ENCODE measurements around the gene ARHGEF37. TPM values are rescaled to one million over a fixed set of nuclear protein-coding genes. Genes with fewer than 3 reads are reported as not detected.
"Not testable (repeated sequence)": the region's sequence is repeated elsewhere in the genome, so short reads cannot be mapped to it uniquely, and the experiment has no call there.

ARHGEF37 gene
- total RNA-seq, 1 experiment from 2014 or later: 0.64 TPM

DNA sequence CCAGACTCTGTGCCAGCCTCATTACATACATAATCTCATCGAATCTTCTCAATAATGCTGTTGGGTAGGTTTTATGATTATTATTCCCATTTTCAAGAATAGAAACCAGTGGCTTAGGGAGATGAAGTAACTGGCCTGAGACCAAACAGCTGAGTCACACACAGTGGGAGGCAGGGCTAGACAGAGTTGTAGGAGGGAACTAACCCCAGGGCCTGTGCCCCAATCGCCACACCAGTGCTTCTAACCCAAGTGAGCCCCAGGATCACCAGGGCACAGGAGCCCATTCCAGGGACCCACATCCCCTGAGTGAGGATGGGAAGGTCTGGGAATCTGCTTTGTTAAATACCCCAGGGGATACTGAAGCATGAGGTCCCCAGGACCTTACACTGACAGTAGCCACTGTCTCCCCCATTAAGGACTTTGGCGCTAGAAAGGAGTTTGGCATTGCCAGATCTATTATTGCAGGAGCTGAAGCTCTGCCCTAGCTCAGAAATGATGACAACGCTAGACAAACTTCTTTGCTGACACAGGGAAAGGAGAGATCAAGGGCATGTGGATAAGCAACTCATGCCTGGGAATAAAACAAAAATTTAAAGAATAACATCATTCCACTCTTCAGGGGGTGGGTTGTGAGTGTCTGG, 85.0 kb downstream of the ARHGEF37 start:
- ChIA-PET CTCF (interaction anchor here (0.9 to 2.6 kb wide), 4 partner anchors 17 to 162 kb away, joined by 3 to 18 read pairs (median 6); no protein-coding TSS in a partner anchor), POLR2A (ENCODE audit: low non-redundant PET) (no interaction called here)
- DNase-seq (ENCODE audit: low spot score): no peak
- no peaks in the 10 kb centered on the region for H3K27me3 ChIP-seq (replicated peaks; ENCODE audit: insufficient read depth, low read depth, low read length, poor library complexity)
- intact Hi-C loops (cut with micrococcal nuclease; ENCODE audit: unreplicated experiment): no loop called here
- peaks cover 4% of the 10 kb centered on the region for H3K4me1 ChIP-seq (ENCODE audit: insufficient read depth, low read length, poor library complexity, severe bottlenecking)
- H3K9me3 ChIP-seq (ENCODE audit: low read depth, low read length, poor library complexity, severe bottlenecking): peaks cover 8% of the 10 kb centered on the region
- BruUV-seq (replicated peaks): no TSS peak
- H3K27ac ChIP-seq (ENCODE audit: low read depth, low read length, poor library complexity, severe bottlenecking): no peak overlapping the region
- H3K36me3 ChIP-seq (ENCODE audit: insufficient read depth, low read length, poor library complexity, severe bottlenecking): no peaks in the 10 kb centered on the region
- no peak overlapping the region for H3K4me3 ChIP-seq (ENCODE audit: low read depth, low read length, poor library complexity, severe bottlenecking)
- TF ChIP-seq, protein P1, sequence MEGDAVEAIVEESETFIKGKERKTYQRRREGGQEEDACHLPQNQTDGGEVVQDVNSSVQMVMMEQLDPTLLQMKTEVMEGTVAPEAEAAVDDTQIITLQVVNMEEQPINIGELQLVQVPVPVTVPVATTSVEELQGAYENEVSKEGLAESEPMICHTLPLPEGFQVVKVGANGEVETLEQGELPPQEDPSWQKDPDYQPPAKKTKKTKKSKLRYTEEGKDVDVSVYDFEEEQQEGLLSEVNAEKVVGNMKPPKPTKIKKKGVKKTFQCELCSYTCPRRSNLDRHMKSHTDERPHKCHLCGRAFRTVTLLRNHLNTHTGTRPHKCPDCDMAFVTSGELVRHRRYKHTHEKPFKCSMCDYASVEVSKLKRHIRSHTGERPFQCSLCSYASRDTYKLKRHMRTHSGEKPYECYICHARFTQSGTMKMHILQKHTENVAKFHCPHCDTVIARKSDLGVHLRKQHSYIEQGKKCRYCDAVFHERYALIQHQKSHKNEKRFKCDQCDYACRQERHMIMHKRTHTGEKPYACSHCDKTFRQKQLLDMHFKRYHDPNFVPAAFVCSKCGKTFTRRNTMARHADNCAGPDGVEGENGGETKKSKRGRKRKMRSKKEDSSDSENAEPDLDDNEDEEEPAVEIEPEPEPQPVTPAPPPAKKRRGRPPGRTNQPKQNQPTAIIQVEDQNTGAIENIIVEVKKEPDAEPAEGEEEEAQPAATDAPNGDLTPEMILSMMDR (conservative IDR thresholded peaks at IDR 0.05; ENCODE audit: low read depth, low read length): no peak
- TF ChIP-seq EZH2 (IDR thresholded peaks at IDR 0.05; ENCODE audit: borderline replicate concordance, low read depth, low read length, poor library complexity, severe bottlenecking): no peak

DNA sequence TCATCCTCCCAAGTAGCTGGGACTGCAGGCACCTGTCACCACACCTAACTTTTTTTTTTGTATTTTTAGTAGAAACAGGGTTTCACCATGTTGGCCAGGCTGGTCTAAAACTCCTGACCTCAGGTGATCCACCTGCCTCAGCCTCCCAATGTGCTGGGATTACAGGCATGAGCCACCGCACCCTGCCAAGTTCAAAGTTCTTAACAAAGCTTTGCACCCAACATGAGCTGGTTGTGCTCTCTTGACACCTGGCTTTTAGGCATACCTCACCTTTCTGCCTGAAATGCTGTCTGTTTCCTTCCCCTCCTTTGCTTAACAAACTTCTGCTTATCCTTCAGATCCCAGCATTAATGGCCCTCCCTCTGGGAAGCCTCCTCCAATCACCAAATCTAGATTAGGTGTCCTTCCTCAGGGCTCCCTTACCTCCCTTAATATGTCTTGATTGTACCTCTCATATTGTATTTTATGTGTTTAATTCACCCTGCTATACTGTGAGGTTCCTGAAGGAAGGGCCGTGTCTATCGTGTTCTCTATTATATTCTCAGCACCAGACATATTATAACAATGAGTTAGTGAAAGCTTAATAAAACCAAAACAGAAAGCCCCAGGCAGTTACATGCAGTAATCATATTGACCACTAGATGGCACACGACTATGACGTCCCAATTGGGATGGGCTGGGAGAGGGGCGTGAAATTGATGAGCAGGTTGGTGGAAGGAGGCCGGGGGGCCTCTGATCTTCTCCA, 86.0 kb downstream of the ARHGEF37 start:
- no peaks in the 10 kb centered on the region for H3K27me3 ChIP-seq (replicated peaks; ENCODE audit: insufficient read depth, low read depth, low read length, poor library complexity)
- no peak overlapping the region for H3K27ac ChIP-seq (ENCODE audit: low read depth, low read length, poor library complexity, severe bottlenecking)
- intact Hi-C loops (cut with micrococcal nuclease; ENCODE audit: unreplicated experiment): no loop called here
- no peaks in the 10 kb centered on the region for H3K36me3 ChIP-seq (ENCODE audit: insufficient read depth, low read length, poor library complexity, severe bottlenecking)
- H3K9me3 ChIP-seq (ENCODE audit: low read depth, low read length, poor library complexity, severe bottlenecking): peaks cover 8% of the 10 kb centered on the region
- BruUV-seq (replicated peaks): no TSS peak
- CTCF ChIA-PET: interaction anchor here (0.6 to 2.6 kb wide), 15 partner anchors 11 to 324 kb away, joined by 3 to 18 read pairs (median 3); partner anchors contain the start of gene PPARGC1B
- no peak for TF ChIP-seq EZH2 (IDR thresholded peaks at IDR 0.05; ENCODE audit: borderline replicate concordance, low read depth, low read length, poor library complexity, severe bottlenecking)
- TF ChIP-seq, protein P1 (conservative IDR thresholded peaks at IDR 0.05; ENCODE audit: low read depth, low read length): peak; percentile 95
- peak; percentile 63 for DNase-seq (ENCODE audit: low spot score)
- peaks cover 4% of the 10 kb centered on the region for H3K4me1 ChIP-seq (ENCODE audit: insufficient read depth, low read length, poor library complexity, severe bottlenecking)
- H3K4me3 ChIP-seq (ENCODE audit: low read depth, low read length, poor library complexity, severe bottlenecking): no peak overlapping the region
- POLR2A ChIA-PET (ENCODE audit: low non-redundant PET): no interaction called here

DNA sequence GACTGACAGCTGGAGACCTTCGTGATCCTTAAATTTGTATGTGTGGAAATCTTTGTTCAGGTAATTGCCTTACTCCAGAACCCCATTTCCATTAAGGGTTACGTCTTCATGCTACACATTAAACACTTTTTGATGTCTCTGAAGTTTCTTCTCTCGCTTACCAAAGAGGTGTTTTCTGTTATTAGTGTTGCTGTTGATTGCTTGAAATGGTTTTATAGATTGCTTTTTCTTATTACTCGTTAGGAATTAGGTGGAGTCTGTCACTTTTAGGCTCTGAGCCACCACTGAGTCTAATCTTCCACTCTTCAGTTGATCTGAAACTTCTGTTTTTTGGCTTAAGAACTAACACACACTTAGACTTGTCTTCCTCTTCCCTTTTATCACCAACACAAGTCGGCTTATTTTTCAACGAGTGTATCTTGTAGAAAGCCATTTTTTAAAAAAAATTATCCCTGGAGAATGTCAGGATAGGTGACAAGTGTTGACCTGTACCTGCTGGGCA, 86.6 kb downstream of the ARHGEF37 start:
- BruUV-seq (replicated peaks): no TSS peak
- ChIA-PET CTCF (interaction anchor here (0.7 to 2.6 kb wide), 6 partner anchors 15 to 323 kb away, joined by 3 to 18 read pairs (median 4); partner anchors contain the start of gene PPARGC1B), POLR2A (ENCODE audit: low non-redundant PET) (no interaction called here)
- H3K27me3 ChIP-seq (replicated peaks; ENCODE audit: insufficient read depth, low read depth, low read length, poor library complexity): no peaks in the 10 kb centered on the region
- H3K36me3 ChIP-seq (ENCODE audit: insufficient read depth, low read length, poor library complexity, severe bottlenecking): no peaks in the 10 kb centered on the region
- H3K4me3 ChIP-seq (ENCODE audit: low read depth, low read length, poor library complexity, severe bottlenecking): no peak overlapping the region
- DNase-seq (ENCODE audit: low spot score): no peak
- peaks cover 8% of the 10 kb centered on the region for H3K9me3 ChIP-seq (ENCODE audit: low read depth, low read length, poor library complexity, severe bottlenecking)
- intact Hi-C loops (cut with micrococcal nuclease; ENCODE audit: unreplicated experiment): no loop called here
- peaks cover 4% of the 10 kb centered on the region for H3K4me1 ChIP-seq (ENCODE audit: insufficient read depth, low read length, poor library complexity, severe bottlenecking)
- no peak overlapping the region for H3K27ac ChIP-seq (ENCODE audit: low read depth, low read length, poor library complexity, severe bottlenecking)
- TF ChIP-seq EZH2 (IDR thresholded peaks at IDR 0.05; ENCODE audit: borderline replicate concordance, low read depth, low read length, poor library complexity, severe bottlenecking): no peak
- TF ChIP-seq, protein P1 (conservative IDR thresholded peaks at IDR 0.05; ENCODE audit: low read depth, low read length): peak; percentile 34; the same call in 1 of the 2 replicates

DNA sequence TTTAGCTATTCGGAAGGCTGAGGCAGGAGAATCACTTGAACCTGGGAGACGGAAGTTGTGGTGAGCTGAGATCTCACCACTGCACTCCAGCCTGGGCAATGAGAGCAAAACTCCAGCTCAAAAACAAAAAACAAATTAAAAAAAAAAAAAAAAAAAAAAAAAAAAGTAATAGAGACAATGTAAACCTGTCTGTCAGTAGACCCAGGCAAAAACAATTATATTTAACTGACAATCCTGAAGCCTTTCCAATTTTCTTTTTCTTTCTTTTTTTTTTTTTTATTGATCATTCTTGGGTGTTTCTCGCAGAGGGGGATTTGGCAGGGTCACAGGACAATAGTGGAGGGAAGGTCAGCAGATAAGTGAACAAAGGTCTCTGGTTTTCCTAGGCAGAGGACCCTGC, 88.0 kb downstream of the ARHGEF37 start:
- CTCF ChIA-PET: interaction anchor here (0.6 kb wide), 1 partner anchor 159 kb away, joined by 7 read pairs; no protein-coding TSS in a partner anchor
- H3K27ac ChIP-seq (ENCODE audit: low read depth, low read length, poor library complexity, severe bottlenecking); BruUV-seq (replicated peaks); H3K9me3 ChIP-seq (ENCODE audit: low read depth, low read length, poor library complexity, severe bottlenecking); H3K27me3 ChIP-seq (replicated peaks; ENCODE audit: insufficient read depth, low read depth, low read length, poor library complexity); H3K36me3 ChIP-seq (ENCODE audit: insufficient read depth, low read length, poor library complexity, severe bottlenecking); POLR2A ChIA-PET (ENCODE audit: low non-redundant PET); intact Hi-C loops (cut with micrococcal nuclease; ENCODE audit: unreplicated experiment); H3K4me1 ChIP-seq (ENCODE audit: insufficient read depth, low read length, poor library complexity, severe bottlenecking); DNase-seq (ENCODE audit: low spot score); H3K4me3 ChIP-seq (ENCODE audit: low read depth, low read length, poor library complexity, severe bottlenecking): not testable (repeated sequence)

Measured in A673 (cell line).